22Rv1 (cell line): Measurements from ENCODE around the gene MMP14.

ENCODE experiments used
- H3K27ac ChIP-seq: fragments of 450-650 bp; 2 replicates; pipeline ENCODE4 v1.5.1; 2017
- CTCF ChIP-seq: fragments of 450-650 bp; IDR thresholded peaks from 2 replicates; pipeline ENCODE4 v1.5.1; 2017; ENCODE audit warnings: mild to moderate bottlenecking
- ZFX ChIP-seq: fragments of 450-650 bp; IDR thresholded peaks from 2 replicates; pipeline ENCODE4 v1.6.1; 2017; ENCODE audit warnings: antibody characterized with exemption, borderline replicate concordance

The MMP14 gene

DNA sequence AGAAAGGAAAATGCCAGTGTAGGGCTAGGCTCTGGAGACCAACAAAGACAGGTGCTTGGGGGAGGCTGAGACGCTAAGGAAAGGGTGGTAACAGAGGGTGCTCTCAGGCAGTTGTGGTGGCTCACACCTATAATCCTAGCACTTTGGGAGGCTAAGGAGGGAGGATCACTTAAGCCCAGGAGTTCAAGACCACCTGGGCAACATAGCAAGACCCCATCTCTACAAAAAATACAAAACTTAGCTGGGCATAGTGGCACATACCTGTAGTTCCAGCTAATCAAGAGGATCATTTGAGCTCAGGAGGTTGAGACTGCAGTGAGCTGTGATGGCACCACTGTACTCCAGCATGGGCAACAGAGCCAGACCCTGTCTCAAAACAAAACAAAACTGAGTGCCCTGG is 59.0 kb downstream of the MMP14 start:
- H3K27ac ChIP-seq: no peak overlapping the region
- TF ChIP-seq CTCF: no peak
- no peak for TF ChIP-seq ZFX

- H3K27ac ChIP-seq: no peak overlapping the region
- TF ChIP-seq ZFX: no peak
- no peak for TF ChIP-seq CTCF
These were observed 60.0 kb downstream of the MMP14 start for GRCh38 chr14:22896356-22896755.

- H3K27ac ChIP-seq: no peak overlapping the region
These were observed 60.4 kb downstream of the MMP14 start for GRCh38 chr14:22896760-22897159.

DNA sequence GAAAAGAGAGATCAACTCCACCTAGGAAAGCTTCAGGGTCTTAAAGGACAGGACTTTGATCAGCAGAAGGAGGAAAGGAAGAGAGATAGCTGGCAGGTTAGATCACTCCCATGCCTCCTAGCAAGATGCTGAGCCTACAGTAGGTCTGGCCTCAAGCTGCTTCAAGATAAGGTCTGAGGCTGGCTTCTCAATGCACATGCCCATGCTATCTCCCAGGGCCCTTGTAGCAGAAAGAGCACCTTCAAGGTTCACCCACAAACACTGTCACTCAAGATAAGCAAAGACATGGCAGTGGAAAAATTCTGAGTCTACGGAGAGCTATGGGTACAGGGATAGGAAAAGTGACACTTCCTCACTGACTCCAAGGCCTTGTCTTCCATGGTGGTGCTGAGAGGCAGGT is 61.0 kb downstream of the MMP14 start:
- no peak for TF ChIP-seq ZFX
- TF ChIP-seq CTCF: no peak
- no peak overlapping the region for H3K27ac ChIP-seq

More at GRCh38 chr14:22896760-22897159, 60.4 kb downstream of the MMP14 start:
- TF ChIP-seq ZFX: no peak
- TF ChIP-seq CTCF: no peak
